NCI-H524 (cell line): ENCODE data around the gene TMEM132E.

Experiments
- DNase-seq, 2 experiments: peaks; one replicate each; lab custom pipeline; 2025; lab: John Stamatoyannopoulos, UW

The TMEM132E gene

GRCh38 chr17:34606763-34607162, 27.4 kb downstream of the TMEM132E start:
- DNase-seq: no peak

- DNase-seq: no peak
Measured at GRCh38 chr17:34607917-34608316, 28.5 kb downstream of the TMEM132E start.

GRCh38 chr17:34609210-34609609, 29.8 kb downstream of the TMEM132E start:
- DNase-seq: peak; percentile 15 to 63

- no peak for DNase-seq
Measured at GRCh38 chr17:34610039-34610438, 30.7 kb downstream of the TMEM132E start.

GRCh38 chr17:34610506-34610905, 31.1 kb downstream of the TMEM132E start:
- no peak for DNase-seq

GRCh38 chr17:34613064-34614019, 34.0 kb downstream of the TMEM132E start:
- peak in 1 of 2 experiments; percentile 22 for DNase-seq

GRCh38 chr17:34614698-34615097, 35.3 kb downstream of the TMEM132E start:
- DNase-seq: peak; percentile 21 to 62

- DNase-seq: no peak
Measured at GRCh38 chr17:34615326-34615725, 35.9 kb downstream of the TMEM132E start.

- DNase-seq: peak; percentile 99 to 100
Measured at GRCh38 chr17:34616148-34616547, 36.8 kb downstream of the TMEM132E start.

GRCh38 chr17:34617398-34617797, 38.0 kb downstream of the TMEM132E start:
- no peak for DNase-seq

- DNase-seq: peak; percentile 51 to 89
Measured at GRCh38 chr17:34619687-34620217, 40.4 kb downstream of the TMEM132E start.

GRCh38 chr17:34620458-34620857, 41.1 kb downstream of the TMEM132E start:
- DNase-seq: peak; percentile 39 to 41

GRCh38 chr17:34622862-34623623, 43.7 kb downstream of the TMEM132E start:
- DNase-seq: peak; percentile 30 to 53

GRCh38 chr17:34623856-34624766, 44.7 kb downstream of the TMEM132E start:
- peak in 1 of 2 experiments; percentile 35 for DNase-seq

GRCh38 chr17:34624767-34625383, 45.5 kb downstream of the TMEM132E start:
- DNase-seq: no peak

- no peak for DNase-seq
Measured at GRCh38 chr17:34626121-34626681, 46.8 kb downstream of the TMEM132E start.

- DNase-seq: no peak
Measured at GRCh38 chr17:34628879-34629278, 49.5 kb downstream of the TMEM132E start.

- DNase-seq: peak in 1 of 2 experiments; percentile 13
Measured at GRCh38 chr17:34633351-34633750, 54.0 kb downstream of the TMEM132E start.

- DNase-seq: no peak
Measured at GRCh38 chr17:34633760-34634159, 54.4 kb downstream of the TMEM132E start.

GRCh38 chr17:34634551-34635160, 55.3 kb downstream of the TMEM132E start:
- DNase-seq: no peak
